ENCODE data around the gene CELSR2.
A peak's percentile ranks its signal among the peaks of the same experiment; 100 is the strongest.
"Not testable (repeated sequence)": the region's sequence is repeated elsewhere in the genome, so short reads cannot be mapped to it uniquely, and the experiment has no call there.

Gene CELSR2

GRCh38 chr1:109283748-109284600, 34.6 kb downstream of the CELSR2 start:
- peak; percentile 9 for FAIRE-seq
- TF ChIP-seq POLR2A (IDR thresholded peaks at IDR 0.05; ENCODE audit: low read depth, low read length) (no peak), POLR2AphosphoS5 (IDR thresholded peaks at IDR 0.05; ENCODE audit: low read depth, low read length) (no peak)
- DNase-seq (ENCODE audit: insufficient read length): no peak

GRCh38 chr1:109286762-109287161, 37.4 kb downstream of the CELSR2 start:
- FAIRE-seq; DNase-seq (ENCODE audit: insufficient read length): not testable (repeated sequence)

DNA sequence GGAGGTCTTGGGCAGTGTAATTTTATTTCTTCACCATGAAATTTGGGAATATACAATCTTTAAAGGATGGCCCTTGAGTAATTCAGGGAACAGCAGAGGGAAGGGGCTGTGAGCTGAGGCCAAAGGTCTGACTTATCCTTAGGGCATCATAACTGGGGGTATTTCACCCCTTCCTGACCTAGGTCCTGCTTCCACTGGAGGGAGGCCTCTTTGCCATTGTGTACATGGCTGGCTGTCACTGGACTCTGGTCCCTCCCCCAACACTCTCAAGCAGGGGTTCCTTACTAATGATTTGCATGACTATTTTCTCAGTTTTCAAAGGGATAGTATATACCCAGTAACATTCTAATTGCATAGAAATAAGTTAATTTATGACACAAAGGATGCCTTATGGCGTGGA, 40.8 kb downstream of the CELSR2 start:
- DNase-seq (ENCODE audit: insufficient read length): no peak

GRCh38 chr1:109290998-109291397, 41.7 kb downstream of the CELSR2 start:
- FAIRE-seq (no peak), DNase-seq (ENCODE audit: insufficient read length) (no peak)
- TF ChIP-seq POLR2A (IDR thresholded peaks at IDR 0.05; ENCODE audit: low read depth, low read length) (no peak), POLR2AphosphoS5 (IDR thresholded peaks at IDR 0.05; ENCODE audit: low read depth, low read length) (no peak), TAF1 (IDR thresholded peaks at IDR 0.05; ENCODE audit: borderline replicate concordance, low read depth, low read length) (no peak)

More for the DNA sequence above, 40.8 kb downstream of the CELSR2 start:
- TF ChIP-seq POLR2AphosphoS5 (IDR thresholded peaks at IDR 0.05; ENCODE audit: low read depth, low read length): no peak
- no peak for TF ChIP-seq POLR2A (IDR thresholded peaks at IDR 0.05; ENCODE audit: low read depth, low read length)
- TF ChIP-seq TAF1 (IDR thresholded peaks at IDR 0.05; ENCODE audit: borderline replicate concordance, low read depth, low read length): no peak
- FAIRE-seq: no peak

DNA sequence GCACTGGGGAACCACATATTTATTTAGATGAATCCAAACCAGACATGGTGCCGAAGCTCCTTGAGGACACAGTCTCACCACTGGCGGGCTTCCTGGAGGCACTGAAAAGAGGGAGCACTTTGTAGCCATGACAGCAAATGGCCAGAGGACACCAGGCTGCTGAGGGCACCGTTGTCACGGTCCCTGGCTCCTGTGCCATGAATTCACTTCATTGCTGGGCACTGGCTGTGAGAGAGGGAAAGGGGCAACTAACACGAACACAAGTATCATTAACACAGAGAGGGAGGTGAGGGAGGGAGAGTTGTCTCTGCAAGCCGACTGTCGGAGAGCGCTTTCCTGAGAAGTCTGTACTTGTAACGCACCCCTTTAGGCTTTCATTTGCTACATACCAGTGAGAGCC, 43.0 kb downstream of the CELSR2 start:
- FAIRE-seq: no peak
- TF ChIP-seq POLR2A (IDR thresholded peaks at IDR 0.05; ENCODE audit: low read depth, low read length): no peak
- no peak for TF ChIP-seq POLR2AphosphoS5 (IDR thresholded peaks at IDR 0.05; ENCODE audit: low read depth, low read length)
- no peak for TF ChIP-seq TAF1 (IDR thresholded peaks at IDR 0.05; ENCODE audit: borderline replicate concordance, low read depth, low read length)
- no peak for DNase-seq (ENCODE audit: insufficient read length)

DNA sequence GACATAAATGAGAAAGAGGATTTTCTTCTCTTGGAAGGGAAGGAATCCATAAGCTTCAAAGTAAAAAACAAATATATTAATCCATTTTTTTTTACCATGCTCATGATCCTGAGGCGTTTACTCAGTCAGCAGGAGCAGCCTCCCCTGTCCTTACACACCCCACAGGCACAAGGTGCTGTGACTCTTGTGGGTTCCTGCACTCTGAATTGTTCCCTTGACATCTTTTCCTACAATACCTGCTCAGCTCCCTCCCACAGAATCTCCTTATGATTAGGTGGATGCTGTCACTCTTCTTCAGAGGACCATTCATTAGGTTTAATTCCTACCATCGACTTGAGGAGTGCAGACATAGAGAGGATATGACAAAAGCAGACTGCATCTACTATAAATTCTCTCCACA, 43.7 kb downstream of the CELSR2 start:
- no peak for TF ChIP-seq POLR2A (IDR thresholded peaks at IDR 0.05; ENCODE audit: low read depth, low read length)
- no peak for TF ChIP-seq TAF1 (IDR thresholded peaks at IDR 0.05; ENCODE audit: borderline replicate concordance, low read depth, low read length)
- TF ChIP-seq POLR2AphosphoS5 (IDR thresholded peaks at IDR 0.05; ENCODE audit: low read depth, low read length): no peak

DNA sequence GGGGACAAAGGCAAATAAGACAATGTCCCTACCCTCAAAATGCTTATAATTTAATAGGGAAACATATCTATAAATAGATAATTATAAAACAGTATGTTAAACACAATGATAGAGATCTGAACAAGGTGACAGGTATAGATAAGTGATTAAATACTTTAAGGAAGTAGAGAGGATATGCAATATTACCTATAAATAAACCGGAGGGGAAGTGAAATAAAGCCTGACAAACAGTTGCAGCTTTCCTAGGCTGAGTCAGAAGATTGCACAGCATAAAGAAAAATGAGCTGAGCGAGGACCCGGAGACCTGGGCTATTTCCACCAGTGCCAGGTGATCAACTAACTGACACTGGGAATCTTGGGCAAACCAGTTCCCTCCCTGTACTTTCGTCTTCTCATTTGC, 45.1 kb downstream of the CELSR2 start:
- no peak for FAIRE-seq
- TF ChIP-seq TAF1 (IDR thresholded peaks at IDR 0.05; ENCODE audit: borderline replicate concordance, low read depth, low read length) (no peak), POLR2A (IDR thresholded peaks at IDR 0.05; ENCODE audit: low read depth, low read length) (no peak)
- no peak for DNase-seq (ENCODE audit: insufficient read length)

More for the DNA sequence above, 43.7 kb downstream of the CELSR2 start:
- DNase-seq (ENCODE audit: insufficient read length) (no peak), FAIRE-seq (no peak)

DNA sequence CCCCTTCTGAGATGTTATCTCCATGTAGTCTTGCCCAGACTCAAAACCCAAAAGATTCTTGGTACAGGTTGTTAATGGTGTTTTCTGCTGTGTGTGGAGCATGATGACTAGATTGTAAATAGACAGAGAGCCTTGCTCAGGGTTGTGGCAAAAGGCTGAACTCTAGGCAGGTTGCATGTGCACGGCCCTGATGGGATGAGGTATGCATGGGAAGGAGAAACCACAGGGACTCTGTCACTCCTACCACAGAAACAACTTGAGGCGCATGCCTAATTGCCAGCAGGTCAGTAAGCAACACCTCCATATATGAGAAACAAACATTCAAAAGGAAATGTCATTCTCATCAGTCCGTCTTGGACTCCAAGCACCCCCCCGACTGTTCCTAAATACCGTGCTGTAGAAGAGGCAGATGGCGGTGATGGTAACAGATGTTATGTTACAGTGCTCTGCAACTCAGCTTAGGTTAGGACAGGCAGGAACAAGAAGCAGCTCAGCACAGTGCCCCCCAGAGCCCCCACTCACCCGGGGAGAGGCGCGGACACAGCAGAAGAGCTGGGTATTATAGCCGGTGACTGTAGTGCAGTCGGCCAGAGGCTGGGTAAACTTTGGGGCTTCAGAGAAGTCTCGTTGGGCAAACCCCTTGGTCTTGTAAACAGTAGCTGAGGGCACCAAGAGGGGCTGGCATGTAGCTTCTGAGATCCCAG, 46.5 kb downstream of the CELSR2 start:
- DNase-seq (ENCODE audit: insufficient read length) (no peak), FAIRE-seq (no peak)
- TF ChIP-seq POLR2A (IDR thresholded peaks at IDR 0.05; ENCODE audit: low read depth, low read length): no peak

GRCh38 chr1:109296782-109297181, 47.4 kb downstream of the CELSR2 start:
- FAIRE-seq: no peak
- no peak for DNase-seq (ENCODE audit: insufficient read length)
- TF ChIP-seq POLR2AphosphoS5 (IDR thresholded peaks at IDR 0.05; ENCODE audit: low read depth, low read length) (no peak), TAF1 (IDR thresholded peaks at IDR 0.05; ENCODE audit: borderline replicate concordance, low read depth, low read length) (no peak)

GRCh38 chr1:109298666-109299557, 49.6 kb downstream of the CELSR2 start:
- TF ChIP-seq TAF1 (IDR thresholded peaks at IDR 0.05; ENCODE audit: borderline replicate concordance, low read depth, low read length) (no peak), POLR2AphosphoS5 (IDR thresholded peaks at IDR 0.05; ENCODE audit: low read depth, low read length) (no peak), POLR2A (IDR thresholded peaks at IDR 0.05; ENCODE audit: low read depth, low read length) (no peak)
- DNase-seq (ENCODE audit: insufficient read length): no peak
- no peak for FAIRE-seq

GRCh38 chr1:109299558-109300343, 50.4 kb downstream of the CELSR2 start:
- no peak for FAIRE-seq

More at GRCh38 chr1:109299558-109300343, 50.4 kb downstream of the CELSR2 start:
- TF ChIP-seq POLR2AphosphoS5 (IDR thresholded peaks at IDR 0.05; ENCODE audit: low read depth, low read length) (no peak), POLR2A (IDR thresholded peaks at IDR 0.05; ENCODE audit: low read depth, low read length) (no peak), TAF1 (IDR thresholded peaks at IDR 0.05; ENCODE audit: borderline replicate concordance, low read depth, low read length) (no peak)
- no peak for DNase-seq (ENCODE audit: insufficient read length)
